UCSD-AML1 (cell line): ENCODE data around the gene SLC25A18.
A peak's percentile ranks its signal among the peaks of the same experiment; 100 is the strongest.
"Not testable (repeated sequence)": the region's sequence is repeated elsewhere in the genome, so short reads cannot be mapped to it uniquely, and the experiment has no call there.

Experiments used
- DNase-seq: peaks from one replicate; lab custom pipeline; 2025; ENCODE audit not compliant: unreplicated experiment; lab: John Stamatoyannopoulos, UW

Gene SLC25A18

DNA sequence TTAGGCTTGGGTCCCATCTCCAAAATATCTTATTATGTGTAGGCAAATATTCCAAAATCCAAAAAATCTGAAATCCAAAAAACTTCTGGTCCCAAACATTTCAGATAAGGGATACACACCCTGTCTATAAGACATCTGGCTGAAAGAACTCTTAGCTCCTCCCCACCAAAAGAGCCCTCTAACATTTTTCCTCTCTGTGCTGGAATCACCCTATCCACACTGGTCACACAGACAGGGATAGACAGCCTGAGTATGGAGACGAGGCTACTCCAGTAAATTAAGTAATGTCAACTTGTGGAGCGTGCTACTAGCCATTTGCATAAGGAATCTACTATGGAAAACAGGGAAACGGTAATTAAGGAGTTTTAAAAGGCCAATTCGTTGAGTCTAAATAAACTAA lies 40.4 kb downstream of the SLC25A18 start:
- DNase-seq: no peak

DNA sequence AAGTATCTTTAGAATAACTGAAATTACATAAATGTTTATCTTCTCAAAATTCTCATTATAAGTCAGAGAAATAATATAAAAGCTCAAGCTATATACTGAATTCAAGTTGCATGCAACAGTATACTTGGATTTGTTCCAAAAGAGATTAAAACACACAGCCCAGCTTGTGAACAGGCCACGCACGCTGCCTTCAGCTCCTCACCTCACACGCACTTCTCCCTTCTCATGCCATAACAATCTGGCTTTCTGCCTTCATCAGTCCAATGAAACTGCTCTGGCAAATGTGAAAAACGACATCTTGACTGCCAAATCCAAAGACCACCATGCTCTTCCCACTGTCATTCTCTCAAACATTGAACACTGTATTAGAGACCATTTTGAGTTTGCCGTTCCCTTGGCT lies 43.2 kb downstream of the SLC25A18 start:
- DNase-seq: no peak

DNA sequence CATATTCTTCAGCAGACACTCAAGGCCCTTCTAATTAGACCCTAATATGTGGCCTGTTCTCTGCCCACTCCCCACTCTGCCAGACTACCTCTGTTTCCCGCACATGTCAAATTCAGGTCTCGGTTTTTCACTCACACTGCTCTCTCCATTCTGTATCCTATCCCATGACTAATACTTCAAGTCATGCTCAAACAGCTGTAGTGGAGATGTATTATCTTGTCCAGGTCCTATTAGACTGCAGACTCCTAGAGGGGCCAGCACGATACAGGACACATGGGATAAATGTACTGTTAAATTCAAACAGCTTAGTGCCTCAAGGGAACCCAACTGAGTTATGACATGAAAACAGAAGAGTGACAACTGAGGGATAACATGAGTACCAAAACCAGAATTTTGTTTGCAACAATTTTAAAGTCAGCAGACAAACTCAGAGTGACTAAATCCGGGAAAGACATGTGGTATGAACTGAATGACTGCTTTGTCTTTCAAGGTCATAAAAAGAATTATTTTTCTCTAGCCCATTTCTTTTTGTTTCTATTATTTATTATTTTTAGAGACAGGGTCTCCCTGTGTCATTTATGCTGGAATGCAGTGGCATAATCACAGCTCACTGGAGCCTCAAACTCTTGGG lies 44.7 kb downstream of the SLC25A18 start:
- no peak for DNase-seq

DNA sequence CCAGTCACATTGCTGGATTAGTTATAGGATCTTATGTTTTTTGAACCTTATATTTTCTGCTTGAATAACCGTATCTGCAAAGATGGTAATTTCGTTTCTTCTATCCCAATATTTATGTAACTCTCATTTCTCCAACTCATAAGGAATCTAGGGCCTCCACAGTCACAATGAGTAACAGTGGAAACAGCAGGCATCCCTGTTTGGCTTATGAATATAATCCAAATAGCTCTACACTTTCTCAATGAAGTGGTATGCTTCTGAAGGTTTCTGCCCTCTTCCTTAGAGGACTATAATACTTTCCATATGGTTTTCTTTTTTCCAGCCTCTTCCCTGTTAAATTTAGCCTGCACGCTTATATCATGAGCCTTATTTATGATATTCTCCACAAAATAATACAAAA lies 48.8 kb downstream of the SLC25A18 start:
- no peak for DNase-seq

DNA sequence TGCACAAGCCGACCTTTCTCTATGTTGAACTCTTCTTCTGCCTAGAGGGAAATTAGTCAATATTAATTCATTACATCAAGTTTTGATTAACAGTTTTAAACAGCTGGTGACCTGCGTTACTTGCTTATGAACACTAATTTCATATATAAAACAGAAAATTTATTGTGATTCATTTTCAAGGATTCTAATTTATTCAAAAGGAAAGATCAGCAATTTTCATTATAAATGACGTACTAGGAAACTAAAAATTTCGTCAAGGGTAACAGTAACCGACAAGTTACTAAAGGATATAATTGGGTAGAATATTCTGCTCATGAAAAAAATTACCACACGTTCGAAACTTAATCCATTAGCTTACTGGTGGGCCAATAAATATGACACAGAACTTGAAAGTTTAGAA lies 50.0 kb downstream of the SLC25A18 start:
- DNase-seq: no peak

DNA sequence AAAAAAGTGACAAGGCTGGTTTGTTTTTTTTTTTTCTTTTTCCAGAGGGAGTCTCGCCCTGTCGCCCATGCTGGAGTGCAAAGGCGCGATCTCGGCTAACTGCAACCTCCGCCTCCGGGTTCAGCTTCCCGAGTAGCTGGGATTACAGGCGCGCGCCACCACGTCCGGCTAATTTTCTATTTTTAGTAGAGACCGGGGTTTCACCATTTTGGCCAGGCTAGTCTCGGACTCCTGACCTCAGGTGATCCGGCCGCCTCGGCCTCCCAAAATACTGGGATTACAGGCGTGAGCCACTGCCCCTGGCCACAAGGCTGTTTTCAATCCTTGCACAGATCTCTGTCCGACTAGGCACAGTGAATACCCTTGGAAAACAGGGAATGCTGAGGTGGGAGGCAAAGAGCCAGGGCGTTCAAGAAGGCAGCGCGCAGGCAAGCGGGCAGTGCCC lies 64.7 kb downstream of the SLC25A18 start:
- no peak for DNase-seq

DNA sequence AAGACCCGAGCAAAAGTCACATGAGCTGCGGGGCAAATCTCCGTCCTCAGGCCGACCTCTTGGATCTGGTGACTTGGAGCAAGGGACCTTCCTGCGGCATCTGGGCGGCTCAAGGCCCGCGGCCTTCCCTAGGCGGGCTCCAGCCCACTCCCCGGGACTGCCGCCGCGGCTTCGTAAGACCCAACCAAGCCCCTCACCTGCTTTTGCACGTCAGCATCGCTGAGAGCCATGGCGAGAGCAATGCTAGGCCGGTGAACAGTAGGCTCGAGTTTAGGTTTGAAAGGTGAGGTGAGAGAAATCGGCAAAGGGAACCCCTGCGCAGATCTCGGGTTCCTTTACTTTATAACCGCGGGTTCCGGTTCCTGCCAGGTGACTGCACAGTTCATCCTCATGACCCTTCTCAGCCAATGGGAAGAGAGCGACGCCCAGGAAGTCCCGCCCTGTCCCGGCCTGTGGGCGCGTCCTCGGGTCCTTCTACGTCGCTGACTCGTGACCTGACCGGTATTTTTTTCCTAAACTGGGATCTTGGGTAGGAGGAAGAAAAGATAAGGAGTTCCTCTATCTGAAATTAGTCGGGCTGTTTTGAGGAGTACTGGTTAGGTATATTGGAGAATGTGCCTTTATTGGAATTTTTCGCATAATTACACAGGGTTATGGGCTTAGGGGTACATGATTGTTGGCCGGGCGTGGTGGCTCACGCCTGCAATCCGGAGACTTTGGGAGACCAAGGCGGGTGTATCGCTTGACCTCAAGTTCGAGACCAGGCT lies 65.3 kb downstream of the SLC25A18 start, which contains the start of gene ATP6V1E1:
ATP6V1E1 (minus strand) TSS at position 344 of the 767 bp plus-strand sequence; CDS start at position 230, 114 bp downstream.
- peak; percentile 95 for DNase-seq

DNA sequence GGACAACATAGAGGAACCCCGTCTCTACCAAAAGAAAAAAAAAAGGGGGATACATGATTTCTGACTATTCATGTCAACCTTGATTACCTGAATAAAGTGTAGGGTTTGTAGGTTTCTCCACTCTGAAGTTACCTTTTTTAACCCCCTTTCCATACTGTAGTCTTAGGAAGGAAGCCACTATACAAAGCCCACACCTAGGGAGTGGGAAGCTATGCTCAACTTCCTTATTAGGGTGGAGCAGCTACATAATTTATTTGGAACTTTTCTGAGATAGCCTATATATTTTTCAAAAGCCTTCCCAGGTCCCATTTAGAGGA lies 65.8 kb downstream of the SLC25A18 start:
- no peak for DNase-seq

DNA sequence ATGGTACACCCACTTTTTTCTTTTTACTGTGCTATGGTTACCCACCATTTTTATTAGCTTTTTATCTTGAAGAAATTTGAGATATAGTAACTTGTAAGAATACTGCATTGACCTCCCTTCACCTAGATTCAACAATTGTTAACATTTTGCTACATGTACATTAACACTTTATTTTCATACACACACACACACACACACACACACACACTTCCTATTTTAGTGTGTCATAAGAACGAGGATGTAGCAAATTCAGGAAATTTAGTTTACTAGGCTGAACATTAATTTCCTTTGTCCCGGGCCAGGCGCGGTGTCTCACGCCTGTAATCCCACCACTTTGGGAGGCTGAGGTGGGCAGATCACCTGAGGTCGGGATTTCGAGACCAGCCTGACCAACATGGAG lies 66.3 kb downstream of the SLC25A18 start:
- DNase-seq: no peak

DNA sequence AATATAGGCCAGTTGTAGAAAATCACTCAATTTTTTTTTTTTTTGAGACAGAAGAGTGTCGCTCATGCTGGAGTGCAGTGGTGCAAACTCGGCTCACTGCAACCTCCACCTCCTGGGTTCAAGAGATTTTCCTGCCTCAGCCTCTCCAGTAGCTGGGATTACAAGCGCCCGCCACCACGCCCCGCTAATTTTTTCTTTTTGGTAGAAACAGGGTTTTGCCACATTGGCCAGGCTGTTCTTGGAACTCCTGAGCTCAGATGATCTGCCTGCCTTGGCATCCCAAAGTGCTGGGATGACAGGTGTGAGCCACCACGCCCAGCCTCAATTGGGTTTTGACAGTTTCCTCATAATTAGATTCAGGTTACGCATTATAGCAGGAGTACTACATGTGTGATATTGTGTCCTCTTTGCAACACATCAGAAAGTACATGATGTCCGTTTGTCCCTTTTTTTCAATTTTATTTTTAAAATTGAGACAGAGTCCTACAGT lies 67.8 kb downstream of the SLC25A18 start:
- no peak for DNase-seq

DNA sequence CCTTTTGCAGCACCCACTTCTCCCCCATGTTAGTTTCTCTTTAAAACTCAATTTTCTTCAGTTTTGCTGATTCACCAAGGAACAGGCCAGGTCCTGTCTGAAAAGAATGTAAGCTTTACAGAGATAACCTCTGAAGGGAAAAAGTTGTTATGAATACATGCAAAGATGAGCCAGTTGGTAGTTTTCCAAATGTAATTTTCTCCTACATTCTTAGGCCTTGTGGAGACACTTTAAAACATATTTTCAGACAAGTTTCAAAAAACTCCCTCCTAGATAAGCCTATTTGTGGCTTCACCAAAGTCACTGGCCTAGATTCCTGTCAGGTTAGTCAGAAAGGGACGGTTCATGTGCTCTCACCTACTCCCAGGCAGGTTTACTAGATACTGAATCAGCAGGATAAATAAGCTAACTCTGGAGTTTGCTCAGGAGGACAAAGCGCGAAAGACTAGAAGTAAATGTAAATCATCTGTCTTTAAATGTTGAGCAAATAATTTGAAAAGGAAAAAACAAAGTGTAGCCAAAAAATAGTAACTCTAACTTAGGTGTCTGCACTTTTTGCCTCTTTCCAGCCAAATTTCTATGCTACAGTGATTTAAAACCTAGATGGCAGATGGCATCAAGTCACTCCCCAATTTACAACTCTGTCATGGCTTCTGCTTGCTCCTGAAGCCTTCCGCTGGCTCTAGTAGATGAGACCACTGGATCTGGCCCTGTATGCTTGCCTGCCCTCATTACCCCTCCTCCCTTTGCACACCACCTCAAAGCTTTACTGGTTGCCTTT lies 70.1 kb downstream of the SLC25A18 start:
- no peak for DNase-seq

DNA sequence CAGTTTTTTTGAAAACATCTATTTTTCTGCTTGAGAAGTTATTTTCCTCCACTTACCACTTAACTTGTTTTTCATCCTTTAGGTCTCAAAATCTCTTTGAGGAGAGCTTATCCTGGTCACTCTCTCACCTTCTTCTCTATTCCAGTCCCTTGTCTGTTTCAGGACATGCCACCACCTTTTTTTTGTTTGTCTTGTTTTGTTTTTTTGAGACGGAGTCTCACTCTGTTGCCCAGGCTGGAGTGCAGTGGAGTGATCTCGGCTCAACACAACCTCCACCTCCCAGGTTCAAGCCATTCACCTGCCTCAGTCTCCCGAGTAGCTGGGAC lies 70.7 kb downstream of the SLC25A18 start:
- no peak for DNase-seq

DNA sequence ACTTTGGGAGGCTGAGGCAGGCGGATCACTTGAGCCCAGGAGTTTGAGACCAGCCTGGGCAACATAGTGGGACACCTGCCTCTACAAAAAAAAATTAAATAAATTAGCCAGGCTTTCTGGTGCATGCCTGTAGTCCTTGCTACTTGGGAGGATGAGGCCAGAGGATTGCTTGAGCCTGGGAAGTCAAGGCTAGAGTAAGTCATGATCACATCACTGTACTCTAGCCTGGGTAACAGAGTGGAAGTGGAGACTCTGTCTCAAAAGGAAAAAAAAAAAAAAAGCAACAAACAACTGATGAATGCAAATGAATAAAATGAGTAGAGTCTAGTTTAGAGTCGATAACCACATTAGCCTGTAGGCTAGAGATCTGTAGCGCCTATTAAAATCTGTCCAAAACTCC lies 71.4 kb downstream of the SLC25A18 start:
- no peak for DNase-seq

DNA sequence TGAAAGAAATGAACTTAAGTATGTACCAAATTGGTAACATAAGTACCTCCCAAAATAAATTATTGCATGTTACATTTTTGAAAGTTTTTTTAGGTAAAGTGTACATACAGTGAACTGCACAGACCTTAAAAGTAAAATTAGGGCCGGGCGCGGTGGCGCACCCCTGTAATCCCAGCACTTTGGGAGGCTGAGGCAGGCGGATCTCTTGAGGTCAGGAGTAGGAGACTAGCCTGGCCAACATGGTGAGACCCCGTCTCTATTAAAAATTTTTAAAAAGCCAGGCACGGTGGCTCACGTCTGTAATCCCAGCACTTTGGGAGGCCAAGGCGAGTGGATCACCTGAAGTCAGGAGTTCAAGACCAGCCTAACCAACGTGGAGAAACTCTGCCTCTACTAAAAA lies 73.6 kb downstream of the SLC25A18 start:
- DNase-seq: not testable (repeated sequence)

DNA sequence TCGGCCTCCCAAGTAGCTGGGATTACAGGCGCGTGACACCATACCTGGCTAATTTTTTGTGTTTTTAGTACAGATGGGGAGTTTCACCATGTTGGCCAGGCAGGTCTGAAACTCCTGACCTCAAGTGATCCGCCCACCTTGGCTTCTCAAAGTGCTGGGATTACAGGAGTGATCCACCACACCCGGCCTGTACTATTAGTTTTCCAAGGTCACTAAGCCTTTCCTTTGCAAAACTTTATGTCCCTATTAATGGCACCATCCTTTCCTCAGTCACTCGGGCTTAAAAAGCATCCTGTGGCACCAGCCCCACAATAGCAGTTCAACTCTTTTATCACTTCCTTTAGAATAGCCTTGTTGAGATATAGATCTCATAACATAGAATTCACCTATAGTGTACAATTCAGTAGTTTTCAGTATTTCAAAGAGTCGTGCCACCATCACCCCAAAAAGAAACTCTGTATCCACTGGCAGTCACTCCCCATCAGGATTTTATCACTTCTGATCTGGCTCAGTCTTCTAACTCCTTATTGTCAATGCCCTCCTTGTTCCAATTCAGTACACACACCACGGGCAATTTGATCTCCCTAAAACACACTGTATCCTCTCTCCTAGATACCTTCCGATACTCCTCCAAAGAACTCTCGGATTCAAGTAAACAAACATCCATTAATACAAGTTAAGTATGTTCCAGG lies 74.3 kb downstream of the SLC25A18 start:
- no peak for DNase-seq

DNA sequence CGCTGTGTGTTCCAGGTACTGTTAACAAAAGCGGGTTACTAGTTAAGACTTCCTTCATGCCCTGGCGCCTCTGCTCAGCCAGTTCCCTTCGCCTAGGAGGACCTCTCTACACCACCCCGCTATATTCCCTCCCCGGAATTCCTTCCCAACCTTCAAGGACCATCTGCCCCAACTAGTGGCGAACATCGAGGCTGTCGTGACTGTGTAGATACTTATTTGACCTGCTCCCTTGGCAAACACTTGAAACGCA lies 74.8 kb downstream of the SLC25A18 start:
- no peak for DNase-seq

DNA sequence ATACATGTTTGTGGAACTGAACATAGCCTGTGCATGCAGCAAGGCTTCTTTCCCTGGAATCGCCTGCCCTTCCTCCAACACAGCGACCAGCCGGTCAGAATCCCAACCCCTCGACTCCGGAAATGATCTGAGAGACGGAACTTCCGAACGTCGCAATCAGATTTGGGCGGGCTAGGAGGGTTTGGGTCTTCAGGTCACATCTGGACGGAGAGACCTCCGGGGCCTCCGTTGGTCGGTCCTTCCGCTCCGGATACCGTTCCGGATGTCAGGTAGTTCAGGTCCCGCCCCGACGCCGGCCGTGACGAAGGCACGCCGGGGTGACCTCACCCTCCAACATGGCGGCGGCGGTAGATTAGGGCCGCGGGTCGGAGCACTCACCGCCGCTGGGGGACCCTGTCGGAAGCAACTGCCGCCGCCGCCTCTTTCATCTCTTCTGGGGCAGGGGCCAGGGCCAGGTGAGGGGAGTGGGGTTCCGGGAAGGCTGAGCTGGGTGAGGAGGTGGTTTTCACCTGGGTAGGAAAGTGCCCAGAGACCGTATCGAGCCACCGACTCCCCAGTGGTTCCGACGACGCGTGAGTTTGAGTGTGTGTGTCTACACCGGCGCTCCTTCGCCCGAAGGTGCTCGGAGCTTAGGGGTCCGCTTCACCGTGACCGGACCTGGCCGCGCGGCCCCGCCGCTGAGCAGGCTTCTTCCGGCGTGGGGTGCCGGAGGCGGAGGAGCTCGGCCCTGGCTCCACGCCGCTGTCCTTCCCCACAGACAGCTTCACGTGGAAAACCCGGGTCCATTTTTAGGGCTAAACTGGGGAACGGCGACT lies 75.3 kb downstream of the SLC25A18 start, which contains the start of gene BCL2L13:
BCL2L13 (plus strand) TSS at position 326 of the 815 bp plus-strand sequence. CDS start 16,955 bp downstream, outside the sequence.
- peak; percentile 94 for DNase-seq

DNA sequence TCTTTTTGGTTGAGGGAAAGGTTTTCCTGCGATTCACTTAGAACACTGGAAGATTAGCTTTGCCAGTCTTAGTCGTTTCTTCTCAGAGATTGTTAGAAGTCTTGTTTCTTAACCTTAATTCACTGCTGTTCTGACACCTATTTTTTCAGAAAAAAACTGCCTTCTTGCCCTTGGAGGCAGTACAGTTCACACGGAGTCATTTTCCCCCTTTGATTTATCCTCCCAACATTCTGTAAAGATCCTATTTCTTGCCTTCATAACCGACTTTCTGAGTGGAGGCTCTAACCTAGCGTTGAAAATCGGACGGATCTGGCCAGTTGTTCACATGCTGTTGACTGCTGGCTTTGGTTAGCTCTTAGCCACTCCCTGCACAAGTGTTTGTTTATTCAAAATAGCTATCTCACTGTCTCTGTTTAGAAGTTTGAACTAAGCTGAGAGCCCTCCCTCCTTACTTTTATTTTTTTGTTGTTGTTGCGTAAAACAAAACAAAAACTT lies 76.0 kb downstream of the SLC25A18 start:
- DNase-seq: no peak
